ENCODE data around the gene ERCC1. TPM values are rescaled to one million over a fixed set of nuclear protein-coding genes. Genes with fewer than 3 reads are reported as not detected.

Gene ERCC1
- total RNA-seq, 4 donors from 2014 or later: 39.9 to 69.3 (median 52.5) TPM

- H3K36me3 ChIP-seq: no peaks in the 10 kb centered on the region
- peaks cover 14 to 57% (median 16%) of the 10 kb centered on the region in 4 donors for H3K4me1 ChIP-seq
- DNase-seq: no peak
- H3K4me3 ChIP-seq: no peak overlapping the region
- H3K27ac ChIP-seq: peak overlapping the region in 2 of 4 donors; percentile 90 to 91
- H3K9me3 ChIP-seq: no peaks in the 10 kb centered on the region
- no peak for TF ChIP-seq POLR2A (IDR thresholded peaks at IDR 0.05)
- TF ChIP-seq, protein P1, sequence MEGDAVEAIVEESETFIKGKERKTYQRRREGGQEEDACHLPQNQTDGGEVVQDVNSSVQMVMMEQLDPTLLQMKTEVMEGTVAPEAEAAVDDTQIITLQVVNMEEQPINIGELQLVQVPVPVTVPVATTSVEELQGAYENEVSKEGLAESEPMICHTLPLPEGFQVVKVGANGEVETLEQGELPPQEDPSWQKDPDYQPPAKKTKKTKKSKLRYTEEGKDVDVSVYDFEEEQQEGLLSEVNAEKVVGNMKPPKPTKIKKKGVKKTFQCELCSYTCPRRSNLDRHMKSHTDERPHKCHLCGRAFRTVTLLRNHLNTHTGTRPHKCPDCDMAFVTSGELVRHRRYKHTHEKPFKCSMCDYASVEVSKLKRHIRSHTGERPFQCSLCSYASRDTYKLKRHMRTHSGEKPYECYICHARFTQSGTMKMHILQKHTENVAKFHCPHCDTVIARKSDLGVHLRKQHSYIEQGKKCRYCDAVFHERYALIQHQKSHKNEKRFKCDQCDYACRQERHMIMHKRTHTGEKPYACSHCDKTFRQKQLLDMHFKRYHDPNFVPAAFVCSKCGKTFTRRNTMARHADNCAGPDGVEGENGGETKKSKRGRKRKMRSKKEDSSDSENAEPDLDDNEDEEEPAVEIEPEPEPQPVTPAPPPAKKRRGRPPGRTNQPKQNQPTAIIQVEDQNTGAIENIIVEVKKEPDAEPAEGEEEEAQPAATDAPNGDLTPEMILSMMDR (IDR thresholded peaks at IDR 0.05): no peak
- no peaks in the 10 kb centered on the region for H3K27me3 ChIP-seq
Observed at GRCh38 chr19:45446944-45447343, 23.2 kb upstream of the ERCC1 start.

DNA sequence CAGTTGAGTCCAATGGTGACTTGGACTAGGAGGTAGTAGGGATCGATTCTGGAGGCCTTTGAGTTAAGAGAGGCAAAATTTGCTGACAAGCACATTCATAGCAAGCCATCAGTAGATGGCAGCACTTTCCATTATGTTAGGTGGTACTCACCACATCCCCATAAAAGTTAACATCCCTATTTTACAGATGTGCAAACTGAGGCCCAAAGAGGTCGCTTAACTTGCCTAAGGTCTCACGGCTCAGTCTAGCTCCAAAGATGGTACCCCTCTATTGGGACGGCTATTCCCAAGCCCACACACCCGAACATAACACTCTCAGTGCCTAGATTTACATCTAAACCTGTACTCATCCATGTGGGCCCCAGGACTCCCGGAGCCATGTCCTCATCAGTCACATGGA is 22.6 kb upstream of the ERCC1 start:
- Histone ChIP-seq H3K27me3 (no peaks in the 10 kb centered on the region), H3K9me3 (no peaks in the 10 kb centered on the region), H3K36me3 (no peaks in the 10 kb centered on the region), H3K4me3 (no peak overlapping the region), H3K27ac (peak overlapping the region in 2 of 4 donors; percentile 12 to 91), H3K4me1 (peaks cover 14 to 51% (median 16%) of the 10 kb centered on the region in 4 donors)
- TF ChIP-seq POLR2A (IDR thresholded peaks at IDR 0.05): no peak
- TF ChIP-seq, protein P1 (IDR thresholded peaks at IDR 0.05): peak in 4 of 6 experiments; percentile 31 to 44 (median 38)
- DNase-seq: no peak

DNA sequence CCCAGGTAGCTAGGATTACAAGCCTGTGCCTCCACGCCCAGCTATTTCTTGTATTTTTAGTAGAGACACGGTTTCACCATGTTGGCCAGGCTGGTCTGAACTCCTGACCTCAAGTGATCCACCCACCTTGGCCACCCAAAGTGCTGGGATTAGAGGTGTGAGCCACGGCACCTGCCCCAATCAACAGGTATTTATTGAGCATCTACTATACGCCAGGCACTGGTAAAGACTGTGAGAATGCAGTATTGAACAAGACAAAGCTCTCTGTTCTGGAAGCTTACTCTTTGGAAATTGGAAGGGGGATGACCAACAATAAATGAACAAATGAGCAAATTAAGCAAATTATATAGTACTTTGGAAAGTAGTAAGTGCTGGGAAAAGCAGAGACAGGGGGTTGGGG is 21.4 kb upstream of the ERCC1 start:
- DNase-seq: no peak
- no peaks in the 10 kb centered on the region for H3K9me3 ChIP-seq
- no peak for TF ChIP-seq POLR2A (IDR thresholded peaks at IDR 0.05)
- TF ChIP-seq, protein P1 (IDR thresholded peaks at IDR 0.05): no peak
- peak overlapping the region in 2 of 4 donors; percentile 84 to 94 for H3K27ac ChIP-seq
- H3K27me3 ChIP-seq: no peaks in the 10 kb centered on the region
- H3K4me3 ChIP-seq: no peak overlapping the region
- H3K36me3 ChIP-seq: no peaks in the 10 kb centered on the region
- H3K4me1 ChIP-seq: peaks cover 14 to 49% (median 16%) of the 10 kb centered on the region in 4 donors

- H3K36me3 ChIP-seq: no peaks in the 10 kb centered on the region
Observed at GRCh38 chr19:45444318-45445041, 20.8 kb upstream of the ERCC1 start.

DNA sequence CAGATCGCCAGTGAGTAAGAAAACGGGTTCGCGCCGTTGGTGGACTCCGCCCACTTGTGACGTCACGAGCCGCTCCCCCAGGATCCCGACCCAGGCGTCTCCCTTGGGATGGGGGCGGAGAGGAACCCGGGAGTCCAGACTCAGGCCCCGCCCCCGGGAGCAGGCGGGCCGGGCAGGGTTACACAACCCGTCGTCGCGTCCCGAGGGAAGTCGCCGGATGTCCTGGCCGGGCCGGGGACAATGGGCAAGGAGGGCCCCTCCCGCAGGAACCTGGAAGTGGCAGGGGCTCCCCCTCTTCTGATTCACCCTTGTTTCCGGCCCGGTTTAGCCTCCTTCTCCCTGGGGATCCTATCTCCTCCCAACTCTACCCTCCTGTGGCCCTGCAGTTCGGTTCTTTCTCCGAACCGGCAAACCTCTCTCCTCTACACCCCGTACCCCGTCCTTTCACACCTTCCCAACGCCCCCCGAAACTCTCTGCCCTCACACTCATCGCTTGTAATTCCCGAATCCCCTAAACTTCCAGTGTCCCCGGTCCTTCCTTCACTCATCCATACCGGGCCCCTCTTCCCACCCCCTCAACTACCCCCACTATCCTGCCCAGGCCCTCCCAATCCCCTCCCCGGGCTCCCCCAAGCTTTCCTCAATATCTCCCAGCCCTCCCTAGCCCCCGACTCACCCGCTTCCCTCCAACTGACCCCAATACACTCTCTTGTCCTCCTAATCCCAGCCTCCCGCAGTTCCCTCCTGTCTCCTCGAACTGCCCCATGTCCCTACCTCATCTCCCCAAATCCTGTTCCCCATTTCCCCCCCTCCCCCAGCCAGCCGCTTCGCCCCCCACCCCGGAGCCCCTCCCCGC is 20.0 kb upstream of the ERCC1 start:
- Histone ChIP-seq H3K27ac (peak overlapping the region; percentile 69 to 94 (median 78)), H3K27me3 (no peaks in the 10 kb centered on the region), H3K4me3 (peak overlapping the region; percentile 29 to 57 (median 54)), H3K4me1 (peaks cover 5 to 35% (median 8%) of the 10 kb centered on the region in 4 donors), H3K36me3 (no peaks in the 10 kb centered on the region), H3K9me3 (no peaks in the 10 kb centered on the region)
- TF ChIP-seq, protein P1 (IDR thresholded peaks at IDR 0.05): no peak
- TF ChIP-seq POLR2A (IDR thresholded peaks at IDR 0.05): peak; percentile 43 to 73
- peak; percentile 78 to 99 (median 97) for DNase-seq

More at GRCh38 chr19:45444318-45445041, 20.8 kb upstream of the ERCC1 start:
- H3K27ac ChIP-seq: peak overlapping the region; percentile 69 to 94 (median 78)
- H3K4me1 ChIP-seq: peaks cover 8 to 43% (median 12%) of the 10 kb centered on the region in 4 donors
- H3K9me3 ChIP-seq: no peaks in the 10 kb centered on the region
- H3K4me3 ChIP-seq: peak overlapping the region; percentile 29 to 57 (median 54)
- peak; percentile 90 to 97 (median 95) for DNase-seq
- TF ChIP-seq, protein P1 (IDR thresholded peaks at IDR 0.05): peak in 1 of 6 experiments; percentile 9
- TF ChIP-seq POLR2A (IDR thresholded peaks at IDR 0.05): peak in 1 of 2 donors; percentile 33
- H3K27me3 ChIP-seq: no peaks in the 10 kb centered on the region
